ENCODE measurements around the gene GGNBP2. TPM values are rescaled to one million over a fixed set of nuclear protein-coding genes. Genes with fewer than 3 reads are reported as not detected.
A peak's percentile ranks its signal among the peaks of the same experiment; 100 is the strongest.

The GGNBP2 gene
- total RNA-seq, 2 donors from 2014 or later: 162 to 174 TPM

DNA sequence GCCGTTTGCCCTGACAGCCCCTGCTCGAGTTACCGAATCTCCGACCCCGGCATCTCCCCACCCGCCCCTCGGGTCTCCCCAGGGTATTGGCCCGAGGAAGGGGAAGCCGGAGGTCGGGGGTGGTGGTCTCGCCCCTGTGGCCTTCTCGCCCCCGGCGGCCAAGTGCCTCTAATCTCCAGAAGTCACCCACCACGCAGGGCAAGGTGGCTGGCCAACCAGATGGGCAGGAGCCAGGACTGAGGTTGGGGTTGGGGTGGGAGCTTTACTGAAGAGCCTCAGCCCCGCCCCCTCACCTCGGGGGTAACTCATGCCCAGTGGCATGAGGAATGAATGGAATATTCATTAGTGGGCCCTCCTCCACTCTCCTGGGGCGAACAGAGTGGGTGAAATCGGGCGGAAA is 47.6 kb downstream of the GGNBP2 start:
- no peaks in the 10 kb centered on the region for H3K27me3 Mint-ChIP-seq
- no peaks in the 10 kb centered on the region for H3K36me3 Mint-ChIP-seq (ENCODE audit: low read depth)
- H3K4me3 Mint-ChIP-seq: peak overlapping the region; percentile 87
- no peak for DNase-seq
- H3K9me3 ChIP-seq (ENCODE audit: control insufficient read depth, low read length, poor library complexity, severe bottlenecking): no peaks in the 10 kb centered on the region
- no peak for ATAC-seq
- peak overlapping the region; percentile 63 for H3K27ac Mint-ChIP-seq
- H3K4me1 Mint-ChIP-seq: peaks cover 26% of the 10 kb centered on the region

DNA sequence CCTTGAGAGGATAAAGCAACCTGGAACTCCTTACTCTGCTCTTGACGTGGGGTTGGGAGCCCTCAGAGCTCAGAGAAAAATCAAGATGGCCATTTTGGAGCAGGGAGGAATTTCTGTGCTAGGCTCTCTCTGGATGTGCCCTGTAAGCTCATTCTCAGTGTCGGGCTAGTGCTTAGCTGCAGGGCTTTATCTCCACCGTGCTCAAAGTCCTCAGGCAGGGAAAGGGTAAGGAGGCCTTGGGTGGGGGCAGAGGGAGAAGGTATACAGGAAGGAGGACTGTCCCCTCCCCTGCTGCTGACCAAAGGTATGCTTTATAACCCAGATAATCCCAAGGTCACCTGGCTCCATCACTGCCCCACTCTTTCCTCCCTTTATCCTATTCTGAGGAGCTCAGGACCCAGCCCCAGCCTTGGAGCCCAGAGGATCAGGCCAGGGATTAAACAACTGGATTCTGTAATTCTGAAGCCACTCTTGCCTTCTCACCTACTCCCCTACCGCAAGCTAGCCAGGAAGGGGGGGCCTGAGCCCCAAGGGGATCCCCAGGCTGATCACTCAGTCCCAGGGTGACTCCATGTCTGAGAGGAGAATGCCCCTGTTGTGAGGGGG is 48.1 kb downstream of the GGNBP2 start:
- no peaks in the 10 kb centered on the region for H3K9me3 ChIP-seq (ENCODE audit: control insufficient read depth, low read length, poor library complexity, severe bottlenecking)
- Mint-ChIP-seq H3K4me3 (peak overlapping the region; percentile 87), H3K27ac (peak overlapping the region; percentile 63), H3K36me3 (ENCODE audit: low read depth) (no peaks in the 10 kb centered on the region), H3K4me1 (peaks cover 26% of the 10 kb centered on the region), H3K27me3 (no peaks in the 10 kb centered on the region)
- ATAC-seq: no peak
- DNase-seq: no peak

DNA sequence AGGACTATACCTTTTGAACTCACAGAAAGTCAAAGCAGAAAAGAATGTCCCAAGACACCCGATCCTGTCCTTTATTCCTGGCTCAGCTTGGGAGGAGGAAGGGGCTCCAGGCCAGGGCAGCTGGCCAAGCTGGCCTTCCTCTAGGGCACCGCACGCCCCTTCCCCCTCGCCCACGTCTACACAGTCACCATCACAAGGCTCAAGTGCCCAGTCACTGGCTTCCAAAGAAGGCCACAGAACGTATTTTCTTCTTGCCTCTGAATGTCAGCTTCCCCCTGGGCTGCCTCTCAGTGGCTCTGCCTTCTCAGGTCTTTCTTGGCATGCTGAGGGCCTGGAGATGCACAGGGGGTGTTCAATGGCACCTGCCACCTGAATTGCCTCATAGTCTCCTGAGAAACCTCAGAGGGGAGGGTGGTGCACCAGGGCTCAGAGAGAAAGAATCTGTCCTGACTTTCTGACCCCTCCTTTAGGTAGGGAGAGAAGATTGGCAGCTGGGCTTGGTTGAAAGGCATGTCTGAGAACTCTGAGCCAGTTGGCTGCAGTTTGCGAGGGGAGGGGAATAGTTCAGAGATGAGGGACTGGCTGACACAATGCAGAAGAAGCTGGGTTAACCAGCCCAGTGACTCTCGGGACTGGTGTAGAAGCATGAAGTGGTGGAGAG is 49.1 kb downstream of the GGNBP2 start:
- Mint-ChIP-seq H3K36me3 (ENCODE audit: low read depth) (no peaks in the 10 kb centered on the region), H3K27ac (peak overlapping the region; percentile 63), H3K4me3 (peak overlapping the region; percentile 87), H3K4me1 (peaks cover 26% of the 10 kb centered on the region), H3K27me3 (no peaks in the 10 kb centered on the region)
- H3K9me3 ChIP-seq (ENCODE audit: control insufficient read depth, low read length, poor library complexity, severe bottlenecking): no peaks in the 10 kb centered on the region
- ATAC-seq: no peak
- DNase-seq: no peak

GRCh38 chr17:36594626-36595401 is 50.1 kb downstream of the GGNBP2 start:
- DNase-seq (no peak), ATAC-seq (no peak)
- no peak overlapping the region for H3K4me3 Mint-ChIP-seq
- no peaks in the 10 kb centered on the region for H3K36me3 Mint-ChIP-seq (ENCODE audit: low read depth)
- H3K27me3 Mint-ChIP-seq: no peaks in the 10 kb centered on the region
- H3K9me3 ChIP-seq (ENCODE audit: control insufficient read depth, low read length, poor library complexity, severe bottlenecking): no peaks in the 10 kb centered on the region
- no peak overlapping the region for H3K27ac Mint-ChIP-seq
- peaks cover 22% of the 10 kb centered on the region for H3K4me1 Mint-ChIP-seq

DNA sequence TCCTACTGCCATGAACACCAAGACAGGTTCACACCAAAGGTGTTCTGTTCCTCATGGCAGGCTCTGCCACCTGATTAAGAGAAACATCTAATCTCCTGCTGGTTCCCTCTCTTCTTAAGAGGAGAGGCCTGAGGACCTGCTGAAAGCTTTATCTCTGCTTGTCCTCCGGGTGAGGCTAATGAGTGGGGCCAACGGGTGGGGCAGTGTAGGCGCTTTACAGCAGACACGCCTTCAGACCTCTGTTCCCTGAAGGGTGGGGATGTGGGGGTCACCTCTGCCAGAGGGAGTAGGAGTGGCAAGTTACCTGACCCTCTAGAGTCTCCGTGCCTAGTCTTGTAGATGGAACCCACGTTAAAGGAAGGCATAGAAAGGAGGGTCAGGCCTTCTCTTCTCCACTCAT is 52.5 kb downstream of the GGNBP2 start:
- Mint-ChIP-seq H3K36me3 (ENCODE audit: low read depth) (no peaks in the 10 kb centered on the region), H3K27ac (peak overlapping the region; percentile 39), H3K27me3 (no peaks in the 10 kb centered on the region), H3K4me1 (peaks cover 24% of the 10 kb centered on the region), H3K4me3 (no peak overlapping the region)
- ATAC-seq: no peak
- no peak for DNase-seq
- no peaks in the 10 kb centered on the region for H3K9me3 ChIP-seq (ENCODE audit: control insufficient read depth, low read length, poor library complexity, severe bottlenecking)

GRCh38 chr17:36597866-36598777 is 53.4 kb downstream of the GGNBP2 start:
- ATAC-seq: no peak
- Mint-ChIP-seq H3K27me3 (no peaks in the 10 kb centered on the region), H3K4me1 (peaks cover 25% of the 10 kb centered on the region), H3K27ac (no peak overlapping the region), H3K4me3 (no peak overlapping the region), H3K36me3 (ENCODE audit: low read depth) (no peaks in the 10 kb centered on the region)
- DNase-seq: no peak
- H3K9me3 ChIP-seq (ENCODE audit: control insufficient read depth, low read length, poor library complexity, severe bottlenecking): no peaks in the 10 kb centered on the region

- ATAC-seq (no peak), DNase-seq (no peak)
- Mint-ChIP-seq H3K36me3 (ENCODE audit: low read depth) (peaks cover under 1% of the 10 kb centered on the region), H3K4me1 (peaks cover 24% of the 10 kb centered on the region), H3K4me3 (no peak overlapping the region), H3K27me3 (no peaks in the 10 kb centered on the region), H3K27ac (no peak overlapping the region)
- H3K9me3 ChIP-seq (ENCODE audit: control insufficient read depth, low read length, poor library complexity, severe bottlenecking): no peaks in the 10 kb centered on the region
Observed at GRCh38 chr17:36598951-36599401, 54.3 kb downstream of the GGNBP2 start.

GRCh38 chr17:36599546-36600250 is 55.0 kb downstream of the GGNBP2 start:
- H3K9me3 ChIP-seq (ENCODE audit: control insufficient read depth, low read length, poor library complexity, severe bottlenecking): no peaks in the 10 kb centered on the region
- H3K36me3 Mint-ChIP-seq (ENCODE audit: low read depth): peaks cover 2% of the 10 kb centered on the region
- ATAC-seq (no peak), DNase-seq (no peak)
- no peak overlapping the region for H3K4me3 Mint-ChIP-seq
- no peaks in the 10 kb centered on the region for H3K27me3 Mint-ChIP-seq
- H3K27ac Mint-ChIP-seq: peak overlapping the region; percentile 96
- H3K4me1 Mint-ChIP-seq: peaks cover 29% of the 10 kb centered on the region

GRCh38 chr17:36600465-36600864 is 55.7 kb downstream of the GGNBP2 start:
- DNase-seq (no peak), ATAC-seq (no peak)
- Mint-ChIP-seq H3K4me3 (peak overlapping the region; percentile 96), H3K27ac (peak overlapping the region; percentile 96), H3K4me1 (peaks cover 31% of the 10 kb centered on the region), H3K27me3 (no peaks in the 10 kb centered on the region), H3K36me3 (ENCODE audit: low read depth) (peaks cover 2% of the 10 kb centered on the region)
- no peaks in the 10 kb centered on the region for H3K9me3 ChIP-seq (ENCODE audit: control insufficient read depth, low read length, poor library complexity, severe bottlenecking)

DNA sequence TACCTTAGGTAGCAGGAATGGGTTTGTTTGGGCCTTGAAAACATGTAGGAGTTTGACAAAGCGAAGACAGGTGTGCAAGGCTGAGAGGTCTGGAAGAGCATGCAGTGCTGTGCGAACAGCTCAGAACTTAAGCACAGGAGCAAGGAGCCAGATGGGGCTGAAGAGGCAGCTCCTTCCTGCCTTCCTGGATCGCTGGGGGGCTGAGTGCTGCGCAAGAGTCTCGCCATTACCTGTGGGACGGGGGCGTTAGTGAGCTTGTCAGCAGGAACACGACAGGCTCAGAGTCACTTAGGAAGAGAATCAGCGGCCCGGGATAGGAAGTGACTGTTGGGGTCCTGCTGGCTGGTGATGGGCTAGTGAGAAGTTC is 56.2 kb downstream of the GGNBP2 start:
- Mint-ChIP-seq H3K4me3 (peak overlapping the region; percentile 96), H3K27ac (peak overlapping the region; percentile 96), H3K27me3 (no peaks in the 10 kb centered on the region), H3K36me3 (ENCODE audit: low read depth) (peaks cover 5% of the 10 kb centered on the region), H3K4me1 (peaks cover 35% of the 10 kb centered on the region)
- no peaks in the 10 kb centered on the region for H3K9me3 ChIP-seq (ENCODE audit: control insufficient read depth, low read length, poor library complexity, severe bottlenecking)
- ATAC-seq: peak; percentile 13
- DNase-seq: peak in 1 of 3 donors; percentile 15

DNA sequence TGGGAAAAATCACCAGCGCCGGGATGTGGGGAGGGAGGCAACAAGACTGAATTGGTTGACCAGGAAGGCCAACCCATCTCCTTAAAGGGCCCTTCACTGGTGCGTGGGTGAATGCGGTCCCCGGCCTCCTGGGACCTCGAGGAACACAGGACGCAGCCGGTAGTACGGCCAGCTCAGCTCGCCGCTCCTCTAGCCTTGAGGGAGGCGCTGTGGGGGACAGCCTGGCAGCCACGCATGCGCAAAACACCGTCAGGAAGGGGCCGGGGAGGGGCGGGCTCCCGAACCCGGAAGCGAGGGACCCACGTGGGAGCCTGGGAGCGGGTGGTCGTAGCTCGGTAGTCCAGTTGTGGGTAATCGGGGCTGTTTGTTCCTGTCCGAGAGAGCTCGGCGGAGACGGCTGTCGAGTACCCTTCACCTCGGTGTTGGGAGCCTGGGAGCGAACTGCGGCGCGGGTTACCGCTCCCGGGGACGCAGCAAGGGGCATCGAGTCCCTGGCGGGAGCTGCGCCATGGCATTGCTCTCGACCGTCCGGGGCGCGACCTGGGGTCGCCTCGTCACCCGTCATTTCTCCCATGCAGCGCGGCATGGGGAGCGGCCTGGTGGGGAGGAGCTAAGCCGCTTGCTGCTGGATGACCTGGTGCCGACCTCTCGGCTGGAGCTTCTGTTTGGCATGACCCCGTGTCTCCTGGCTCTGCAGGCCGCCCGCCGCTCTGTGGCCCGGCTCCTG is 56.7 kb downstream of the GGNBP2 start, which contains the start of gene MRM1:
MRM1 (plus strand) TSS at position 281 of the 727 bp plus-strand sequence; CDS start at position 509, 228 bp downstream.
- peak within 1 kb of the TSS; percentile 96 for H3K4me3 Mint-ChIP-seq
- no peaks in the 10 kb centered on the region for H3K27me3 Mint-ChIP-seq
- DNase-seq: peak; percentile 74 to 86 (median 85)
- ATAC-seq: peak; percentile 87
- H3K27ac Mint-ChIP-seq: peak within 1 kb of the TSS; percentile 96
- peaks cover 38% of the 10 kb centered on the region for H3K4me1 Mint-ChIP-seq
- H3K36me3 Mint-ChIP-seq (ENCODE audit: low read depth): peaks cover 6% of the 10 kb centered on the region
- H3K9me3 ChIP-seq (ENCODE audit: control insufficient read depth, low read length, poor library complexity, severe bottlenecking): no peaks in the 10 kb centered on the region

Data from T-helper 17 cell (primary cell).